ENCODE measurements around the gene AHCYL2. TPM values are rescaled to one million over a fixed set of nuclear protein-coding genes. Genes with fewer than 3 reads are reported as not detected.
"Not testable (repeated sequence)": the region's sequence is repeated elsewhere in the genome, so short reads cannot be mapped to it uniquely, and the experiment has no call there.

The AHCYL2 gene
- total and polyA plus RNA-seq, 5 experiments from 2014 or later = 5.9 to 19.3 (median 10.6) TPM

GRCh38 chr7:129388333-129389098, 163.7 kb downstream of the AHCYL2 start:
- DNase-seq (no peak), ATAC-seq (no peak)
- no peaks in the 10 kb centered on the region for H3K4me1 Mint-ChIP-seq
- H3K36me3 Mint-ChIP-seq = peaks cover 3 to 65% (median 3%) of the 10 kb centered on the region in 3 donors
- H3K27ac Mint-ChIP-seq = no peak overlapping the region
- no peak overlapping the region for H3K4me3 Mint-ChIP-seq
- POLR2A ChIA-PET = no interaction called here
- H3K9me3 Mint-ChIP-seq = no peaks in the 10 kb centered on the region
- H3K27me3 Mint-ChIP-seq = no peaks in the 10 kb centered on the region

GRCh38 chr7:129389829-129390228, 165.0 kb downstream of the AHCYL2 start:
- Mint-ChIP-seq H3K27ac (no peak overlapping the region), H3K27me3 (no peaks in the 10 kb centered on the region), H3K36me3 (peaks cover 0 to 67% (median 6%) of the 10 kb centered on the region in 3 donors), H3K4me3 (no peak overlapping the region), H3K9me3 (no peaks in the 10 kb centered on the region), H3K4me1 (no peaks in the 10 kb centered on the region)
- no peak for ATAC-seq
- DNase-seq = no peak
- POLR2A ChIA-PET = no interaction called here

GRCh38 chr7:129390314-129390713, 165.5 kb downstream of the AHCYL2 start:
- no peak for ATAC-seq

GRCh38 chr7:129391546-129392171, 166.8 kb downstream of the AHCYL2 start:
- DNase-seq (no peak), ATAC-seq (no peak)
- Mint-ChIP-seq H3K4me3 (no peak overlapping the region), H3K27ac (no peak overlapping the region), H3K27me3 (no peaks in the 10 kb centered on the region), H3K36me3 (peaks cover 0 to 75% (median 11%) of the 10 kb centered on the region in 3 donors), H3K4me1 (no peaks in the 10 kb centered on the region), H3K9me3 (no peaks in the 10 kb centered on the region)
- POLR2A ChIA-PET = no interaction called here

More at GRCh38 chr7:129390314-129390713, 165.5 kb downstream of the AHCYL2 start:
- peaks cover 0 to 71% (median 6%) of the 10 kb centered on the region in 3 donors for H3K36me3 Mint-ChIP-seq
- POLR2A ChIA-PET = no interaction called here
- no peaks in the 10 kb centered on the region for H3K27me3 Mint-ChIP-seq
- DNase-seq = no peak
- H3K27ac Mint-ChIP-seq = no peak overlapping the region
- no peaks in the 10 kb centered on the region for H3K9me3 Mint-ChIP-seq
- H3K4me1 Mint-ChIP-seq = no peaks in the 10 kb centered on the region
- no peak overlapping the region for H3K4me3 Mint-ChIP-seq

GRCh38 chr7:129393255-129393654, 168.4 kb downstream of the AHCYL2 start:
- peaks cover 0 to 75% (median 11%) of the 10 kb centered on the region in 3 donors for H3K36me3 Mint-ChIP-seq
- no peak for DNase-seq
- H3K4me3 Mint-ChIP-seq = no peak overlapping the region

GRCh38 chr7:129394101-129394500, 169.3 kb downstream of the AHCYL2 start:
- Mint-ChIP-seq H3K4me1 (peaks cover 0 to 1% (median 0%) of the 10 kb centered on the region in 4 donors), H3K36me3 (peaks cover 0 to 69% (median 11%) of the 10 kb centered on the region in 3 donors), H3K9me3 (no peaks in the 10 kb centered on the region), H3K27me3 (no peaks in the 10 kb centered on the region), H3K4me3 (no peak overlapping the region), H3K27ac (peak overlapping the region in 3 of 10 donors; percentile 25 to 60 (median 56))
- ATAC-seq = no peak
- no peak for DNase-seq
- POLR2A ChIA-PET = no interaction called here

More at GRCh38 chr7:129393255-129393654, 168.4 kb downstream of the AHCYL2 start:
- POLR2A ChIA-PET = no interaction called here
- no peaks in the 10 kb centered on the region for H3K9me3 Mint-ChIP-seq
- H3K4me1 Mint-ChIP-seq = peaks cover 0 to 1% (median 0%) of the 10 kb centered on the region in 4 donors
- no peak for ATAC-seq
- H3K27ac Mint-ChIP-seq = no peak overlapping the region
- no peaks in the 10 kb centered on the region for H3K27me3 Mint-ChIP-seq

GRCh38 chr7:129394982-129395914, 170.4 kb downstream of the AHCYL2 start:
- Mint-ChIP-seq H3K36me3 (peaks cover 0 to 72% (median 16%) of the 10 kb centered on the region in 3 donors), H3K9me3 (no peaks in the 10 kb centered on the region), H3K4me3 (no peak overlapping the region), H3K4me1 (peaks cover 0 to 1% (median 0%) of the 10 kb centered on the region in 4 donors), H3K27ac (no peak overlapping the region), H3K27me3 (no peaks in the 10 kb centered on the region)
- DNase-seq (no peak), ATAC-seq (no peak)
- POLR2A ChIA-PET = no interaction called here

- no peaks in the 10 kb centered on the region for H3K27me3 Mint-ChIP-seq
- ATAC-seq (no peak), DNase-seq (no peak)
- H3K9me3 Mint-ChIP-seq = no peaks in the 10 kb centered on the region
- no peak overlapping the region for H3K4me3 Mint-ChIP-seq
- peaks cover 0 to 1% (median 0%) of the 10 kb centered on the region in 4 donors for H3K4me1 Mint-ChIP-seq
- peaks cover 0 to 78% (median 34%) of the 10 kb centered on the region in 3 donors for H3K36me3 Mint-ChIP-seq
- peak overlapping the region in 1 of 10 donors; percentile 28 for H3K27ac Mint-ChIP-seq
- POLR2A ChIA-PET = no interaction called here
Measured at GRCh38 chr7:129401228-129401966, 176.6 kb downstream of the AHCYL2 start.

GRCh38 chr7:129401967-129402860, 177.4 kb downstream of the AHCYL2 start:
- DNase-seq = no peak
- POLR2A ChIA-PET = no interaction called here
- Mint-ChIP-seq H3K27ac (peak overlapping the region in 1 of 10 donors; percentile 44), H3K4me3 (no peak overlapping the region), H3K9me3 (no peaks in the 10 kb centered on the region), H3K4me1 (no peaks in the 10 kb centered on the region), H3K27me3 (no peaks in the 10 kb centered on the region), H3K36me3 (peaks cover 0 to 75% (median 35%) of the 10 kb centered on the region in 3 donors)
- no peak for ATAC-seq

GRCh38 chr7:129405527-129405926, 180.7 kb downstream of the AHCYL2 start:
- no peak overlapping the region for H3K4me3 Mint-ChIP-seq
- POLR2A ChIA-PET = interaction anchor here (0.8 kb wide), 1 partner anchor 13 kb away, joined by 3 read pairs; no protein-coding TSS in a partner anchor
- no peaks in the 10 kb centered on the region for H3K27me3 Mint-ChIP-seq
- no peaks in the 10 kb centered on the region for H3K9me3 Mint-ChIP-seq
- DNase-seq = no peak
- H3K36me3 Mint-ChIP-seq = peaks cover 19 to 84% (median 59%) of the 10 kb centered on the region in 3 donors
- no peak overlapping the region for H3K27ac Mint-ChIP-seq
- H3K4me1 Mint-ChIP-seq = no peaks in the 10 kb centered on the region
- no peak for ATAC-seq

- Mint-ChIP-seq H3K36me3 (peaks cover 23 to 85% (median 69%) of the 10 kb centered on the region in 3 donors), H3K27ac (peak overlapping the region in 1 of 10 donors; percentile 55)
- POLR2A ChIA-PET, ATAC-seq, H3K27me3 Mint-ChIP-seq, H3K9me3 Mint-ChIP-seq, H3K4me1 Mint-ChIP-seq, DNase-seq, H3K4me3 Mint-ChIP-seq: not testable (repeated sequence)
Measured at GRCh38 chr7:129410238-129410637, 185.4 kb downstream of the AHCYL2 start.
